H1 (cell line): Measurements from ENCODE around the gene GPR35. TPM values are rescaled to one million over a fixed set of nuclear protein-coding genes. Genes with fewer than 3 reads are reported as not detected.

Source experiments
- GABPA ChIP-seq: IDR thresholded peaks from 2 replicates; pipeline ENCODE4 v1.6.1; 2011; ENCODE audit warnings: mild to moderate bottlenecking, low read length, moderate library complexity, borderline replicate concordance; ENCODE audit not compliant: insufficient read depth
- HDAC6 ChIP-seq: IDR thresholded peaks from one replicate; pipeline ENCODE4 v1.7.1; 2012; ENCODE audit warnings: low read depth, mild to moderate bottlenecking, inconsistent platforms, low read length, moderate library complexity
- polyA plus RNA-seq, 7 experiments: library from polyadenylated mRNA; depleted of rRNA in 3 of 7; stranded (reverse) in 5 of 7; unstranded in 2 of 7; fragments of >200 nt in 5 of 7; fragments of 200-250 nt in 2 of 7; gene quantifications; 1 replicate in 5 of 7; 2 replicates in 1 of 7; 4 replicates in 1 of 7; pipeline versions ENCODE4 v1.2.1 to v1.2.3, GENCODE V29; 2011 to 2013; ENCODE audit warnings: missing spikeins in 2 of 7, mixed read lengths in 2 of 7
- total RNA-seq: library from RNA; stranded (reverse); fragmentation: NEBNext Ultra II Directional; extraction: Animal tissue kit (Norgen Biotek cat#: 25700); gene quantifications from 2 replicates; pipeline ENCODE4 v1.2.1, GENCODE V29; 2021

GPR35 gene
- total and polyA plus RNA-seq, 2 of the 8 experiments (the other 6 are each of a cell fraction or from before 2014, with no cell fraction given) = 0.47 TPM; not detected in 1

- TF ChIP-seq HDAC6 = no peak
- TF ChIP-seq GABPA = no peak
Measured at GRCh38 chr2:240643811-240644150, 18.5 kb downstream of the GPR35 start (continued).
